CD4-positive, alpha-beta T cell (primary cell): ENCODE measurements around the gene PPT1. TPM values are rescaled to one million over a fixed set of nuclear protein-coding genes. Genes with fewer than 3 reads are reported as not detected.
"Not testable (repeated sequence)": the region's sequence is repeated elsewhere in the genome, so short reads cannot be mapped to it uniquely, and the experiment has no call there.

Source experiments
- ATAC-seq: fragments of 200-7000 bp; cut with Tn5 transposase; one replicate; pipeline ENCODE4 v1.10.0; 2022; ENCODE audit warnings: mild to moderate bottlenecking; ENCODE audit not compliant: poor library complexity
- CTCF ChIA-PET: fragments of 350-600 bp; sonication (Branson Sonifier 250); formaldehyde crosslinking; loops from one replicate; lab custom pipeline; 2021; ENCODE audit warnings: antibody characterized with exemption, inconsistent platforms; lab: Charles Lee
- POLR2A ChIA-PET: fragments of 350-600 bp; sonication (Branson Sonifier 250); formaldehyde crosslinking; loops from one replicate; lab custom pipeline; 2021; ENCODE audit warnings: antibody characterized with exemption, inconsistent platforms; lab: Charles Lee
- DNase-seq, 14 experiments: peaks; one replicate each; pipeline ENCODE4 v3.0.0-alpha.2; 2013 to 2020; ENCODE audit warnings: mixed read lengths in 2 of 14
- H3K27ac ChIP-seq, 2 donors: one replicate each; pipeline versions ENCODE4 v1.5.1 to v1.7.0; 2013; ENCODE audit warnings: low read length in 2 of 2, low read depth in 1 of 2, mild to moderate bottlenecking in 1 of 2
- H3K27me3 ChIP-seq, 2 experiments: 1 replicate in 1 of 2; 2 replicates in 1 of 2; pipeline versions ENCODE4 v1.6.1 to v1.7.0; 2013; ENCODE audit warnings: low read length in 2 of 2, control low read depth in 1 of 2, mild to moderate bottlenecking in 1 of 2, moderate library complexity in 1 of 2; ENCODE audit not compliant: insufficient read depth in 2 of 2, control insufficient read depth in 1 of 2
- H3K36me3 ChIP-seq: one replicate; pipeline ENCODE4 v1.6.1; 2013; ENCODE audit warnings: low read length, control low read depth; ENCODE audit not compliant: insufficient read depth
- H3K4me1 ChIP-seq: one replicate; pipeline ENCODE4 v1.6.1; 2013; ENCODE audit warnings: low read length, control low read depth; ENCODE audit not compliant: insufficient read depth
- H3K4me3 ChIP-seq: one replicate; pipeline ENCODE4 v1.5.1; 2013; ENCODE audit warnings: mild to moderate bottlenecking, low read length, moderate library complexity
- H3K9me3 ChIP-seq, 2 experiments: 1 replicate in 1 of 2; 2 replicates in 1 of 2; pipeline versions ENCODE4 v1.6.1 to v1.7.0; 2013; ENCODE audit warnings: low read length in 2 of 2, mild to moderate bottlenecking in 2 of 2, control low read depth in 1 of 2, moderate library complexity in 1 of 2; ENCODE audit not compliant: control insufficient read depth in 1 of 2, insufficient read depth in 1 of 2
- H3K27ac Mint-ChIP-seq: one replicate; pipeline ENCODE4 v1.8.0; 2020; ENCODE audit warnings: mixed read lengths
- H3K27me3 Mint-ChIP-seq: one replicate; pipeline ENCODE4 v1.8.0; 2021; ENCODE audit warnings: mixed read lengths
- H3K36me3 Mint-ChIP-seq: one replicate; pipeline ENCODE4 v1.8.0; 2021; ENCODE audit warnings: low read depth, mixed read lengths
- H3K4me1 Mint-ChIP-seq: one replicate; pipeline ENCODE4 v1.8.0; 2021; ENCODE audit warnings: low read depth, mixed read lengths
- H3K4me3 Mint-ChIP-seq: one replicate; pipeline ENCODE4 v1.8.0; 2020; ENCODE audit warnings: mild to moderate bottlenecking, mixed read lengths
- H3K9me3 Mint-ChIP-seq: one replicate; pipeline ENCODE4 v1.8.0; 2020; ENCODE audit warnings: mixed read lengths
- CTCF ChIP-seq: fragments of 200-600 bp; IDR thresholded peaks from one replicate; pipeline ENCODE4 v1.8.0; 2022; ENCODE audit warnings: antibody characterized with exemption, mild to moderate bottlenecking
- intact Hi-C, 2 experiments: fragments of 100-400 bp; cut with DNase I in 1 of 2; cut with micrococcal nuclease in 1 of 2; formaldehyde crosslinking; loops; one replicate each; pipeline versions ENCODE4 v1.15.1 to v1.9.0; 2023 to 2025; cut with DNase I, micrococcal nuclease
- total RNA-seq, 174 experiments: library from RNA in 2 of 174; stranded (reverse) in 2 of 174; gene quantifications; one replicate each; pipeline ENCODE4 v1.2.3 and lab custom pipeline; 2021 to 2026

PPT1 gene
- total RNA-seq, 2 experiments from 2014 or later = 31.9 to 34.5 TPM

- TF ChIP-seq CTCF = peak; percentile 8
- Mint-ChIP-seq H3K27me3 (no peaks in the 10 kb centered on the region), H3K4me3 (peak overlapping the region; percentile 98), H3K27ac (peak overlapping the region; percentile 95), H3K4me1 (peaks cover 81% of the 10 kb centered on the region), H3K36me3 (peaks cover 44% of the 10 kb centered on the region), H3K9me3 (no peaks in the 10 kb centered on the region)
- ChIA-PET CTCF (interaction anchor here (0.7 to 1.5 kb wide), 4 partner anchors 24 to 433 kb away, joined by 3 to 4 read pairs (median 3); no protein-coding TSS in a partner anchor), POLR2A (interaction anchor here (0.7 to 3.4 kb wide), 16 partner anchors 10 to 823 kb away, joined by 3 to 56 read pairs (median 4); partner anchors contain the start of genes CITED4, SMAP2, ZFP69 and ZFP69B)
- H3K4me1 ChIP-seq = peaks cover 80% of the 10 kb centered on the region
- no peaks in the 10 kb centered on the region for H3K9me3 ChIP-seq
- ATAC-seq (peak; percentile 15), DNase-seq (peak in 4 of 14 experiments; percentile 18 to 66 (median 36))
- H3K27ac ChIP-seq = peak overlapping the region; percentile 86 to 93
- intact Hi-C loops = loop anchor here (5.0 to 10.0 kb wide), 2 partner anchors 64 to 302 kb away; partner anchors contain the start of gene PPIE (in 1 of the 2)
- H3K27me3 ChIP-seq = no peaks in the 10 kb centered on the region
- H3K4me3 ChIP-seq = peak overlapping the region; percentile 100
- H3K36me3 ChIP-seq = peaks cover 9% of the 10 kb centered on the region
These were observed 57.8 kb downstream of the PPT1 start for GRCh38 chr1:40039245-40039756.

- H3K36me3 ChIP-seq = peaks cover 9% of the 10 kb centered on the region
- H3K4me1 ChIP-seq = peaks cover 85% of the 10 kb centered on the region
- intact Hi-C loops = loop anchor here (5.0 to 10.0 kb wide), 2 partner anchors 64 to 301 kb away; partner anchors contain the start of gene PPIE (in 1 of the 2)
- Mint-ChIP-seq H3K27ac (peak overlapping the region; percentile 95), H3K27me3 (no peaks in the 10 kb centered on the region), H3K4me1 (peaks cover 81% of the 10 kb centered on the region), H3K9me3 (no peaks in the 10 kb centered on the region), H3K36me3 (peaks cover 38% of the 10 kb centered on the region), H3K4me3 (peak overlapping the region; percentile 98)
- no peaks in the 10 kb centered on the region for H3K27me3 ChIP-seq
- ATAC-seq (no peak), DNase-seq (peak in 1 of 14 experiments; percentile 28)
- H3K27ac ChIP-seq = peak overlapping the region; percentile 86 to 93
- H3K4me3 ChIP-seq = no peak overlapping the region
- no peaks in the 10 kb centered on the region for H3K9me3 ChIP-seq
- ChIA-PET POLR2A (interaction anchor here (0.7 to 3.4 kb wide), 10 partner anchors 11 to 824 kb away, joined by 3 to 56 read pairs (median 5); partner anchors contain the start of genes CITED4, ZFP69, ZFP69B and ZMPSTE24), CTCF (interaction anchor here (0.8 to 1.5 kb wide), 3 partner anchors 25 to 38 kb away, joined by 3 to 4 read pairs (median 3); no protein-coding TSS in a partner anchor)
- no peak for TF ChIP-seq CTCF
These were observed 58.4 kb downstream of the PPT1 start for GRCh38 chr1:40038697-40039096.

GRCh38 chr1:40037254-40037653 is 59.8 kb downstream of the PPT1 start:
- H3K36me3 Mint-ChIP-seq = peaks cover 28% of the 10 kb centered on the region

More at GRCh38 chr1:40037254-40037653, 59.8 kb downstream of the PPT1 start:
- H3K27me3 Mint-ChIP-seq, CTCF ChIA-PET, ATAC-seq, H3K9me3 ChIP-seq, DNase-seq, POLR2A ChIA-PET, H3K4me3 ChIP-seq, H3K27me3 ChIP-seq, H3K36me3 ChIP-seq, H3K9me3 Mint-ChIP-seq, H3K27ac ChIP-seq: not testable (repeated sequence)
- peaks cover 82% of the 10 kb centered on the region for H3K4me1 Mint-ChIP-seq
- H3K4me3 Mint-ChIP-seq = peak overlapping the region; percentile 18
- intact Hi-C loops = loop anchor here (5.0 to 10.0 kb wide), 2 partner anchors 62 to 300 kb away; partner anchors contain the start of gene PPIE (in 1 of the 2)
- peaks cover 78% of the 10 kb centered on the region for H3K4me1 ChIP-seq
- peak overlapping the region; percentile 95 for H3K27ac Mint-ChIP-seq
